ENCODE measurements around the gene HTRA2. TPM values are rescaled to one million over a fixed set of nuclear protein-coding genes. Genes with fewer than 3 reads are reported as not detected.

HTRA2 gene
- total RNA-seq, 2 donors from 2014 or later: 22.4 to 30.4 TPM

DNA sequence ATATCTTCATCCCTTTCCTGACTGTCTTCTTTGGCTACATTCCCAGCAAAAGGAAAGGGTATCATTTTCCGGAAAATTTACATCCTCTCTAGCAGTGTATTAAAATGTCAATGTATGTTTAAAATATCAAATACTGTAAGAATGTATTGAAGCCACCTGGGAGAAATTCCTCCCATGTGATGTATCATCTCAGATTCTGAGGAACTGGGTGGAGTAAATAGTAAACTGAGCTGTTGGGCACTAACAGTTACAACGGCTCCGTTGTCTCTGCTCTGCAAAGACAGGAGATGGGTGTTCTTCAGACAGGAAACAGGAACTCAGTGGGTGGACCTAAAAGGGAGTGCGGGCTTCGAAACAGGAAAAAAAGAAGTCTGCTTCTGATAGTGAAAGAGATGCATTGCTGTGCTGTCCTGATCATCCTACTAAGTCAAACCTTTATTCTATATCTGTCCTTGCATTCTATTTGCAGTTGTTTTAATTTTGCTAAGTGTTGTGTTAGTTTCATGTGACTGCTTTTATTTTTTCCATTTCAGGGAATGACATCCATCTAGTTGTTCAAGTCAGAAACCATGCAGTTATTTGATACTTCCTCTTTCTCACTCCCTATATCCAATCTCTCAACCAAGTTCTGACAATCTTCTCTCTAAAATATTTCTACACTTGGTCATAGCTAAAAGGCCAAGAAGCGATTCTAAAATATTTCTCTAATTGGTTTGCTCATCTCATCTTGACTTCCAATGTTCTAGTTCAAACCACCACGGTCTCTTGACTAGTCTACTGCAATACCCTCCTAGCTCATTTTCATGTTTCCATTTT is 44.2 kb downstream of the HTRA2 start:
- intact Hi-C loops (cut with DNase I): no loop called here
- no peak for DNase-seq (ENCODE audit: low spot score)

- intact Hi-C loops (cut with DNase I): no loop called here
- DNase-seq (ENCODE audit: low spot score): no peak
Measured at GRCh38 chr2:74575320-74575719, 45.6 kb downstream of the HTRA2 start.

DNA sequence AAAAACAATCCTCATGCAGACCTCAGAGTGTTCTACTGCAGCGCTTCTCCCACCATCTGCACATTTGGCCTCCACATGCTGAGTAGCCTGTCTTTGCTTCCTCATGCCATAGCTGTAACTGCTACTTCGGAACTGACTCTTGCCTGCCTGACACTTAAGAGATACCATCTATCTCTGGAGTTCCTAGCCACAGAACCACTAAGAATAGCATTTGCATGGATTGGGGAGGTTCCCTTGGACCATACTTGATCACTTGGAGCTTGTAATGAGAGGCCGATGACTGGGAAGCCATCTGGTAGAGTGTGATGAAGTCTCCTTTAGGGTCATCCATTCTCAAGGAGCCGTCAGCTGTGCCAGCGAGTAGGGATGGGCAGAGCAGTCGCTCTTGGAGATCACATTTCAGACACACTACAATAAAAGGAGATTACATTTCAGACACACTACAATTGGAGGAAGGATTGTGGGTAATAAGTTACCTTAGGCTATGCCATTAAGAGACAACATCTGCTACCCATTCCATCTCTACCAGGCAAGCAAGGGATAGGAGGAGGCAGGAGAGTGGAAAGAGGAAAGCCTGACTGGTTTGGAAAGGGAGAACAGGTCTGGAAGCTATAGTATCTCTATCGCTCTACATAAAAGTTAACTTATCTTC is 46.6 kb downstream of the HTRA2 start:
- no peak for DNase-seq (ENCODE audit: low spot score)
- intact Hi-C loops (cut with DNase I): no loop called here

DNA sequence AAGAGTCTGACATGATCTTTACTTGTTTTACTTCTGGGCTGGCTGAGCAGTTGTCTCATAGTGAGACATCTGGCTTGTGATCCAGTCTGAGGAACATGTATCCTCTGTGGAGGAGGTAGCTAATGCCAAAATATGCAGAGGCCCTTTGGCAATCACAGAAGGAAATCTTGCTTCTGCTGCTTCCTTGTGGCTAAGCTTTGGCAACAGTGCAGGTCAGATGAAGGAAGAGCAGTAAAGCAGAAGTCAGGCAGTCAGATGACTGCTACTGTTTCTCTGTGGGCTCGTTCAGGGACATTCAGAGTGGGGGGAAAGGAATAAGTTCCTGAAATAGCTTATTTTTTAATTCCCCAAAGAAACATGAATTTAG is 47.1 kb downstream of the HTRA2 start:
- DNase-seq (ENCODE audit: low spot score): no peak

DNA sequence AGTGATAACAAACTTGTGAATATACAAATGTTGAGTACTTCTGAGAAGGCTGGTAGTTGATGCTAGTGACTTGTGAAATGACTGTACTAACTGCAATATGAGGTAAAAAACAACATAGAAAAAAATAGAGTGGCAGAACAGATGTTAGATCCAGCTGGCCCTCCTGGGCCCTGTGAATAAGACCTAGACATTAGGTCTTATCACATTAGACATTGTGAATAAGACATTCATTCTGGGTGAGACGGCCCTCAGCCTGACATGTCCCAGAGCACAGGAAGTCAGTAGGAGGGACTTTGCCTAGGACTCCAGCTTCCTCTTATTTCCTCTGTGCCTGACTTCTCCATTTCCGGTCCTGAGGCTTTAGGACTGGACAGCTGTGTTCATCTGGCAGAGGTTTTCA is 47.7 kb downstream of the HTRA2 start:
- DNase-seq (ENCODE audit: low spot score): no peak
- intact Hi-C loops (cut with DNase I): no loop called here

More for the DNA sequence above, 47.1 kb downstream of the HTRA2 start:
- intact Hi-C loops (cut with DNase I): no loop called here

DNA sequence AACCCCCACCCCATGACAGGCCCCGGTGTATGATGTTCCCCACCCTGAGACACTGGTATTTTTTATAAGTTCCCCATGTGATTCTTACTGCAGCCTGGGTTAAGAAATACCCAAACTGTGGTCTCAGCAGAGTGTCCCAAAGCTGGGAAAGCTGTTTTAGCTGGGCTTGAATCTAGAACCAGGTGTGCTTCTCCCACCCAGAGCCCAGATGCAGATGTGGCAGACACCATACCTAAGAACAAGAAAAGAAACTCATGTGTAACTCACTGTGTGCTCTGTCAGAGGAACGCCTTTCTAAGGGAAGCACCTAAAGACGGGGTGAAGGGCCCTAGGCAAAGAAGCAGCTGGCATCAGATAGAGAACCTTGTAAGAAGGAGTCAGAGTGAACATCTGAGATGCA is 48.7 kb downstream of the HTRA2 start:
- DNase-seq (ENCODE audit: low spot score): no peak
- intact Hi-C loops (cut with DNase I): no loop called here

- intact Hi-C loops (cut with DNase I): loop anchor here in 1 of 2 donors (5.0 kb wide), 1 partner anchor 99 kb away; the partner anchor contains the start of genes CCDC142 and TTC31
- no peak for DNase-seq (ENCODE audit: low spot score)
Measured at GRCh38 chr2:74581463-74581862, 51.7 kb downstream of the HTRA2 start.

- intact Hi-C loops (cut with DNase I): loop anchor here in 1 of 2 donors (5.0 kb wide), 1 partner anchor 100 kb away; the partner anchor contains the start of genes CCDC142 and TTC31
- no peak for DNase-seq (ENCODE audit: low spot score)
Measured at GRCh38 chr2:74582184-74582583, 52.5 kb downstream of the HTRA2 start.

Other genes starting within 250 kb of the HTRA2 start
- gene SLC4A5, start 186.5 kb upstream of the HTRA2 start, total RNA-seq: 1 to 10 TPM; 3.9 to 5.3 TPM
- gene DCTN1, start 149.6 kb upstream of the HTRA2 start, total RNA-seq: 100 to 1,000 TPM; 165 to 167 TPM
- 1 to 10 TPM; 2.3 to 2.7 TPM for gene C2orf81, start 108.3 kb upstream of the HTRA2 start, total RNA-seq
- 1 to 10 TPM; 7.9 to 9.4 TPM for gene WDR54, start 108.2 kb upstream of the HTRA2 start, total RNA-seq
- 10 to 100 TPM; 10.6 to 16.8 TPM for gene RTKN, start 88.0 kb upstream of the HTRA2 start, total RNA-seq
- 10 to 100 TPM; 20.5 TPM for gene INO80B, start 74.8 kb upstream of the HTRA2 start, total RNA-seq
- gene WBP1, start 71.5 kb upstream of the HTRA2 start, total RNA-seq: 10 to 100 TPM; 28.2 to 40.5 TPM
- gene MOGS, start 64.6 kb upstream of the HTRA2 start, total RNA-seq: 10 to 100 TPM; 25.1 to 30.2 TPM
- gene MRPL53, start 57.3 kb upstream of the HTRA2 start, total RNA-seq: 10 to 100 TPM; 47.1 to 53.2 TPM
- gene CCDC142, start 46.9 kb upstream of the HTRA2 start, total RNA-seq: 10 to 100 TPM in 1 of 2 donors, 1 to 10 TPM in 1; 9.9 to 11.2 TPM
- 10 to 100 TPM; 13.2 to 15.0 TPM for gene TTC31, start 46.9 kb upstream of the HTRA2 start, total RNA-seq
- gene LBX2, start 30.3 kb upstream of the HTRA2 start, total RNA-seq: 1 to 10 TPM in 1 of 2 donors, not detected in 1; 1.5 TPM
- gene PCGF1, start 22.2 kb upstream of the HTRA2 start, total RNA-seq: 10 to 100 TPM; 21.6 to 23.6 TPM
- gene TLX2, start 15.5 kb upstream of the HTRA2 start, total RNA-seq: not detected
- gene DQX1, start 3.7 kb upstream of the HTRA2 start, total RNA-seq: not detected
- 10 to 100 TPM; 64.4 to 67.0 TPM for gene AUP1, start 227 bp upstream of the HTRA2 start, total RNA-seq
- 10 to 100 TPM in 1 of 2 donors, 1 to 10 TPM in 1; 6.1 to 11.8 TPM for gene LOXL3, start 24.0 kb downstream of the HTRA2 start, total RNA-seq
- gene DOK1, start 24.8 kb downstream of the HTRA2 start, total RNA-seq: 10 to 100 TPM; 11.0 to 12.2 TPM
- under 1 TPM in 1 of 2 donors, not detected in 1; 0.19 TPM for gene M1AP, start 118.4 kb downstream of the HTRA2 start, total RNA-seq
- gene SEMA4F, start 124.3 kb downstream of the HTRA2 start, total RNA-seq: 1 to 10 TPM; 3.2 to 3.9 TPM

Measured in posterior vena cava (tissue), 2 donors.